ES-I3 (cell line): ENCODE data around the gene RAI1.

ENCODE experiments used
- H3K36me3 ChIP-seq: 2 replicates; pipeline ENCODE4 v1.6.1; 2013; ENCODE audit warnings: mild to moderate bottlenecking, low read length, control low read depth, moderate library complexity; ENCODE audit not compliant: insufficient read depth
- H3K4me1 ChIP-seq: 2 replicates; pipeline ENCODE4 v1.6.1; 2013; ENCODE audit warnings: mild to moderate bottlenecking, control low read depth, low read length; ENCODE audit not compliant: insufficient read depth
- H3K9ac ChIP-seq: 2 replicates; pipeline ENCODE4 v1.6.1; 2013; ENCODE audit warnings: low read depth, mild to moderate bottlenecking, low read length, moderate library complexity
- H3K9me3 ChIP-seq: 2 replicates; pipeline ENCODE4 v1.6.1; 2013; ENCODE audit warnings: mild to moderate bottlenecking, low read length, moderate library complexity; ENCODE audit not compliant: control insufficient read depth, insufficient read depth

Gene RAI1

GRCh38 chr17:17849845-17850373 lies 168.7 kb downstream of the RAI1 start:
- Histone ChIP-seq H3K9me3 (no peaks in the 10 kb centered on the region), H3K4me1 (peaks cover 12% of the 10 kb centered on the region), H3K36me3 (no peaks in the 10 kb centered on the region), H3K9ac (no peak overlapping the region)

DNA sequence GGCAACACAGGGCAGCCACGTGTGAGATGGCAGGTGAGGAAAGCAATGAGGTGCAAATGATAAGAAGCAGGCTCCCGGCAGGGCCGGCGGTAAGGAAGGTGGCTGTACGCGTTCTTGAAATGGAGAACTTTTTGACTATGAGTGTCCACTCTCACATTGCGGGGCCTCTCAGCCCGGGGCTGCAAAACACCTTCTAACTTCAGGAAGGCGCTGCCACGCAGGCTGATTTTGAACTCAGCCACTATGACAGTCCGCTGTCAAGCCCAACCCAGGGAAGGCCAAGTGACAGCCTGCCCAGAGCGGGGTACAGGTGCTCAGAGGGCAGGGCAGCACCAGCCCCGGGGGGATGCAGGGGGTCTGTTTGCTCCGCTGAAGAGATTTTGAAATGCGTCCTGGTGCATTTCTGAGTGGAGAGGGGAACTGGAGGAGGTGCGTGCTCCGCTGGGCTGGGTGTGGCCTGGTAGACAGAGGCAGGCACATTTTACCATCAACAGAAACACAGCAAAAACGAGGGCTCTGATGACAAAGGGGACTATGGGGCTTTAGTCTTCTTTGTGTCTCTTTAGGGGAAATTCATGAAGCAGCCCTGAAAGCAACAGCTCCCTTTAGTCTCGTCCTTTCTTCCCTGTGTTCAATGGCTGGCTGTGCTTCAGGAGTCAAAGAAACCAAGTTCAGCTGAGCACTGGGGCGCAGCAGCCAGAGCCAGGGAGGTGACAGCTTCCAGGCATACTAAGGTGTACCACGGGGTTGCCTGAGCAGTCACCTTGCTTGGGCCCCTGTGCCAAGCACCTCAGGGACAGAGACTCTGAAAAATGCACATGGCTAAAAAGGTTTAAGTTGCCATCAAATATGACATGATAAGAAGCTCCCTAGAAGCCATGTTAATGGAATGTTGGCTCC lies 170.1 kb downstream of the RAI1 start:
- Histone ChIP-seq H3K9me3 (no peaks in the 10 kb centered on the region), H3K9ac (no peak overlapping the region), H3K36me3 (no peaks in the 10 kb centered on the region), H3K4me1 (peaks cover 12% of the 10 kb centered on the region)

DNA sequence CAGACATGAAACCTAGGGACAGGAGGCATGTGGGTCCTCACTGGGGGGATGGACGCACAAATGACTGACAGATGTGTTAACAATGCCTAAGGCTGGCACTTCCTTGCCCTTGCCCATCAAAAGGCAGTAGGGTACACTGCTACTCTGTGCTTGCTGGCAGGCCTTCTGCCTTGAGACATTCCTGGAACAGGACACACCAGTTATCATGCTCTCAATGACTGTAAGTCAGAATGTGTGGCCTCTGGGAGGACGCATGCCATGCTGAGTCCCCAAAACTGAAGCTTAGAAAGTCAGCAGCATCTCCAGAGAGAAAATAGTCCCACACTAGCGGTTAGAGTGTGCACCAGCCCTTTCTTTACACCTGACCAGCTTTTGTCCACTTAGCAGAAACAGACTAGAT lies 171.7 kb downstream of the RAI1 start:
- Histone ChIP-seq H3K36me3 (no peaks in the 10 kb centered on the region), H3K9me3 (no peaks in the 10 kb centered on the region), H3K4me1 (peaks cover 12% of the 10 kb centered on the region), H3K9ac (no peak overlapping the region)

- peaks cover 12% of the 10 kb centered on the region for H3K4me1 ChIP-seq
- no peak overlapping the region for H3K9ac ChIP-seq
- no peaks in the 10 kb centered on the region for H3K9me3 ChIP-seq
- H3K36me3 ChIP-seq = no peaks in the 10 kb centered on the region
Observed at GRCh38 chr17:17853811-17854447, 172.7 kb downstream of the RAI1 start.

GRCh38 chr17:17855976-17856375 lies 174.7 kb downstream of the RAI1 start:
- Histone ChIP-seq H3K36me3 (no peaks in the 10 kb centered on the region), H3K4me1 (peaks cover 3% of the 10 kb centered on the region; the same call in 1 of the 2 replicates), H3K9me3 (no peaks in the 10 kb centered on the region), H3K9ac (no peak overlapping the region)

DNA sequence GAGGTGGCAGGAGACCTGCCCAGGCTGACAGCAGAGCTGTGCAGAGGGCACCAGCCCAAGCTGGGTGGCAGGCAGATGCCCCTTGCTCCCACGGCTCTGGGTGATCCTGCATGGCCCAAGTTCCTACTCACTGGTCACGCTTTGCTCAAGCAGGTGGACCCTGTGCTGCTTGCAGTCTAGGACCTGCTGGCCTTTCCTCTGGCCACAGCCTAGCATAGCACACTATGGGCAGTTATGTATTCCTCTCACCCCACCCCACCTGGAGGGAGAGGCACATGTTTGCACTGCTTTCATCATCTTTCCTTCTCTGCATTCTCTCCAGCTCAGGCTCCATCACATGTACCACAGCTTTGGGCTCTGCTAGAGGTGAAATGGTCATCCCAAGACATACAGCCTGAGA lies 175.1 kb downstream of the RAI1 start:
- no peaks in the 10 kb centered on the region for H3K9me3 ChIP-seq
- H3K4me1 ChIP-seq = peaks cover 3% of the 10 kb centered on the region; the same call in 1 of the 2 replicates
- H3K9ac ChIP-seq = no peak overlapping the region
- no peaks in the 10 kb centered on the region for H3K36me3 ChIP-seq

- Histone ChIP-seq H3K9me3 (no peaks in the 10 kb centered on the region), H3K4me1 (peaks cover 3% of the 10 kb centered on the region; the same call in 1 of the 2 replicates), H3K36me3 (no peaks in the 10 kb centered on the region; the same call in 1 of the 2 replicates), H3K9ac (no peak overlapping the region)
Observed at GRCh38 chr17:17857496-17857895, 176.2 kb downstream of the RAI1 start.

GRCh38 chr17:17859909-17860765 lies 178.9 kb downstream of the RAI1 start:
- Histone ChIP-seq H3K36me3 (no peaks in the 10 kb centered on the region; the same call in 1 of the 2 replicates), H3K9ac (no peak overlapping the region), H3K4me1 (peaks cover 3% of the 10 kb centered on the region; the same call in 1 of the 2 replicates), H3K9me3 (no peaks in the 10 kb centered on the region)

DNA sequence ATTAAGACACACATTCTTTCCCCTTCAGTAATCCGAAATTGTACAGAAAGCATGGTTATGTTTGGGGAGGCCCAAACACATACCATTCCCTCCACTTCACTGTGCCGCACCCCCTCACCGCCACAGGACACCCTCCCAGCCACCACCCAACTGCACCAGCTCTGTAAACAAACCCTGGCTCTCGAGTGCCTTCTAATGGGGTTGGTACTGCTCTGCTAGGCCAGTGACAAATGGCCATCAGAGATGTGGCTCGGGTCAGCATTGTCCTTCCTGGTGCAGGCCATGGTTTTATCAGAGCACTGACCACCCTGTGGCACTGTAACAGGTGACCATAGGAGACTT lies 179.5 kb downstream of the RAI1 start:
- Histone ChIP-seq H3K9ac (no peak overlapping the region), H3K36me3 (no peaks in the 10 kb centered on the region; the same call in 1 of the 2 replicates), H3K9me3 (no peaks in the 10 kb centered on the region), H3K4me1 (peaks cover 3% of the 10 kb centered on the region; the same call in 1 of the 2 replicates)
